GM18508 (cell line): ENCODE data around the gene GXYLT2.
A peak's percentile ranks its signal among the peaks of the same experiment; 100 is the strongest.

Experiments
- ATAC-seq: cut with Tn5 transposase; IDR thresholded peaks from one replicate; pipeline ENCODE4 v1.9.1; 2021; ENCODE audit warnings: moderate number of reproducible peaks; ENCODE audit not compliant: insufficient read depth, unreplicated experiment

Gene GXYLT2

DNA sequence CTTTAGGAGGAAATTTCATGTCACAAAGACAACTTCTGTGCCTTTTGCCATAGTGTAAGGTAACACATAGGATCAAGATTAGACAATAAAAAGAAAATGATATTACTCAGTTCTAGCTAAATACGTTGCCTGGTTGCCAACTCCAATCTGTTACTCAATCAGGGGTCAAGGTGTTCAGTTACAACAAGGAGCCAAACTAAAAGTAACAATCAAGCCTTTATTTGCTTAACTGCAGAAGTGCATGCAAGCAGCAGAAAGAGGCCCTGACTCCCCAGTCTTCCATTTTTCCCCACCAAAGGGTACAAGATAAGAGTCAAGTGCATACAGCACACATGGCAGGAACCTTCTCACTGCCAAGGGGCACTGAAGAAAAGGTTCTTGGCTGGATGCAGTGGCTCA, 80.4 kb downstream of the GXYLT2 start:
- ATAC-seq = no peak

GRCh38 chr3:72969766-72970165, 81.9 kb downstream of the GXYLT2 start:
- no peak for ATAC-seq

DNA sequence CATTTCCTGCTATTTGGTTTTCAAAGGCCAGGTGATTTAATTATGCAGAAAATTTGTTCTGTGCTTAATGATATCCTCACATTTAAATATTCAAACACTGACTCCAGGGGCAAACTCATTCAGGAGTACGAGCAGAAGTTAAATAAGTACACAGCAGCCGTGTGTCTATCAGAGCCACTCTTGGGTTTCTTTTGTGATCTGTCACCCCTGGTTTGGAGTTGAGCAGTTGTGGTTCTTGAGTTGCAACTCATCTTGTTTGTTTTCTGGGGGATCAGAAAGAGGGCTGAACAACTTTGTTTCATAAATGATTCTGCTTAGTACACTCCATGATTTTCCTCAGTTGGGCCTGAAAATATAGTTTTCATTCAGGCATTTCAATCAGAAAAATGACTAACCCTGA, 83.1 kb downstream of the GXYLT2 start:
- no peak for ATAC-seq

DNA sequence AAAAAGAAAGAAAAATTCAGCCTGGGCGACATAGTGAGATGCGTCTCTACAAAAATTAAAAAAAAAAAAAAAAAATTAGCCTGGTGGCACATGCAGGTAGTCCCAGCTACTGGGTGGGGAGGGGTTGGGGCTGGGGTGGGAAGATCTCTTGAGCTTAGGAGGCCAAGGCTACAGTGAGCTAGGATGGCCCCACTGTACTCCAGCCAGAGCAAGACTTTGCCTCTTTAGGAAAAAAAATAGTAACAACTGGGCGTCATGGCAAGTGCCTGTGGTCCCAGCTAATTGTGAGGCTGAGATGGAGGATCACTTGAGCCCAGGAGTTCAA, 84.8 kb downstream of the GXYLT2 start:
- no peak for ATAC-seq

- ATAC-seq = no peak
These were observed 85.3 kb downstream of the GXYLT2 start for GRCh38 chr3:72973031-72973723.

GRCh38 chr3:72973786-72974185, 85.9 kb downstream of the GXYLT2 start:
- ATAC-seq = no peak

- no peak for ATAC-seq
These were observed 87.1 kb downstream of the GXYLT2 start for GRCh38 chr3:72974956-72975355.

DNA sequence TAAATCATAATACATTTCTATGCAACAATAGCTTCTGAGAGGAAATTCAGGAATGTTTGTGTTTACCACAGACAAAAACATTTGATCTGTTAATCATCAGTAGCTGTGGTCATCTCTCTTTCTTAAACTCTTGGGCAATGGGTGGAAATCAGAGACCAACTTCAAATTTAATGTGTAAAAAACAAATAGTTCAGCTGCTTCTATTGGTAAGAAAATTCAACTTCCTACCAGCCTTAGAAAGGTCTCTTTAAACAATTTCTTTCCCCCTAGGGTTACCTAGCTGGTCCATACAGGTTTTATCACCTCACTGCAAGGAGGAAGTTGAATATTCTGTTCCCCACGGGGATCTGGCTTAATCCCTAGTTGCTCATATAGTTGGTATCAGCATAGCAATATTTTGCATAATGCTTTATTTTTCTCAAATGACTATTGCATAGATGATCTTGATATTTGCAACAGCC, 88.5 kb downstream of the GXYLT2 start:
- ATAC-seq = no peak

DNA sequence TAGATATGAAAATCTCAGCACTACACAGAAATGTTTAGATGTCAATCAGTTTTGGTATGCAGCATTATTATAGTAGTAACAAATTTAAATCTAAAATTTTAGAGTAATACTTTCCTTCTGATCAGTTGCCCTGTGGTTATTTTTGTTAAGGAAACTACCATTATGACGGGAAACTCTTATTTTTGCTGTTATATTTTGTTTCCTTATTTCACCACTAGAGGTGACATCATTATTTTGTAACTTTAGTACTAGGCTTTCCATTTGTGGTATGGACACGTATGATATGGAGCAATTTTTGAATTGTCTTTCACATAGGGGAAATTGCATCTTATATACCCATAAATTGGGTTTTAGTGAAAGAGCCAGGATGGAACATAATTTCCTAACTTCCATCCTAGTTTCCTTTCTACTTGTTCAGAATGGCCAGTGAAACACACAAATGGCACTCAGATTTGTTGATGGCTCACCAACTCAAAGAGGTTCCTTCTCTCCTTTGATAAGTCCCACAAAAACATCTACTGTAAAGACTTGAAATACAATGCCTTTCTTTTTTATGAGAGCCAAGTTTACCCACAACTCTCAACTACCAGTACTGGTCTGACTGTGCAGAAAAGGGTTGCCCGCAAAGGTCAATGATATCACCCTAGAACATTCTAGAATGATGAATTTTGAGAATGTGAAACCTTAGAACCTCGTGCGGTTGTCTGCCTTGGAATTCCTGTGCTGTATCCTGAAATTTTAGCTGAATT, 89.4 kb downstream of the GXYLT2 start:
- ATAC-seq = no peak

DNA sequence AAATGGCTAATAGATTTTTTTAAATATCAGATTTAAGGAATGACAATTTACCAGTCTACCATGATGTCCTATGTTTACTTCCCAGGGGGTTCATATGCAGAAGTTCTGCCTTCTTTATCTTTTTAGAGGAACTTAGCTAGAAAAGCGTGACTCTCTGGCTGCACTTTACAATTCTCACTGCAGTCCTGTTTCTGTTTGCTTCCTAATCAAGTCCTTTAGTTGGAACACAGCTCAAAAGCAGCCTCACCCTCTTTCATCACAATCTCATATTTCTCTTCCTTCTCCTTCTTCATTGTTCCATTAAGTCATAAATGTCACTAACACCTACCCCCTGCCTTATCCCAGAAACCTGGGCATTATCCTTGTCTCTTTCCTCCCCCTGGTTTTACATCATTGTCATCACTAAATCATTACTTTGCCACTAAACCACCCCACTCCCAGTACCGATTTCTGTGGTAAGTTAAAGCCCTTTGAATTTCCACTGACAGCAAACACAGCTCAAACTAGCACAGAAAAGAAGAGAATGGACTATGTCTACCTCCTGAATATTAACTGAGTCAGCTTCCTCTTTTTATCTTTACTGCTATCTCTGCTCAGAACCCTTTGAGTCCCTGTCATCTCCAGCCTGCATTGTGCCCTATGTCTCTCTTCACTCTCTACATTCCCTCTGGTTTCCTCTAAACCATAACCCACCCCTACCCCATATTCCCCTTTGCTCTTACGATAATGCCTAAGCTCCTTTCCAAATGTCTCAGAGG, 94.9 kb downstream of the GXYLT2 start:
- no peak for ATAC-seq

- no peak for ATAC-seq
These were observed 97.7 kb downstream of the GXYLT2 start for GRCh38 chr3:72985576-72985975.

- no peak for ATAC-seq
These were observed 103.0 kb downstream of the GXYLT2 start for GRCh38 chr3:72990701-72991395.

DNA sequence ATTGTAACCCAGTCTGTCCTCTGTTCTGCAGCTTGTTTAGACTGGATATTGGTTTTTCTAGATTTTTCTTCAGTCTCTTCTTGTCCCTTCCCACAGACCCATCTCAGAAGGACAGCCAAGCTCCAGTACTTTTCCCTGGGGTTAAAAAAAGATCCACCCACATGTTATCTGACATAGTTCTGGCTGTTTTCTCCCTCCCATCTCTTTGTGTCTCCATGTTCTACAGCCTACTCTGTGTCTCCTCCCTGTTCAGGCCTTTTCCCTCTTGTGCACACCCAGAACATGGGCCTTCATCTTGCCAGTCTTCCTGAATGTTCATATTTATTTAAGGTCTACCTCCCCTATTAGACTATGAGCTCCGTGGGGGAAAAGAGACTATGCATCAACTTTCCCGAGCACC, 103.7 kb downstream of the GXYLT2 start:
- ATAC-seq = no peak

- no peak for ATAC-seq
These were observed 105.5 kb downstream of the GXYLT2 start for GRCh38 chr3:72993391-72993790.

- no peak for ATAC-seq
These were observed 107.5 kb downstream of the GXYLT2 start for GRCh38 chr3:72995337-72995736.

GRCh38 chr3:72996121-72996472, 108.3 kb downstream of the GXYLT2 start:
- no peak for ATAC-seq

DNA sequence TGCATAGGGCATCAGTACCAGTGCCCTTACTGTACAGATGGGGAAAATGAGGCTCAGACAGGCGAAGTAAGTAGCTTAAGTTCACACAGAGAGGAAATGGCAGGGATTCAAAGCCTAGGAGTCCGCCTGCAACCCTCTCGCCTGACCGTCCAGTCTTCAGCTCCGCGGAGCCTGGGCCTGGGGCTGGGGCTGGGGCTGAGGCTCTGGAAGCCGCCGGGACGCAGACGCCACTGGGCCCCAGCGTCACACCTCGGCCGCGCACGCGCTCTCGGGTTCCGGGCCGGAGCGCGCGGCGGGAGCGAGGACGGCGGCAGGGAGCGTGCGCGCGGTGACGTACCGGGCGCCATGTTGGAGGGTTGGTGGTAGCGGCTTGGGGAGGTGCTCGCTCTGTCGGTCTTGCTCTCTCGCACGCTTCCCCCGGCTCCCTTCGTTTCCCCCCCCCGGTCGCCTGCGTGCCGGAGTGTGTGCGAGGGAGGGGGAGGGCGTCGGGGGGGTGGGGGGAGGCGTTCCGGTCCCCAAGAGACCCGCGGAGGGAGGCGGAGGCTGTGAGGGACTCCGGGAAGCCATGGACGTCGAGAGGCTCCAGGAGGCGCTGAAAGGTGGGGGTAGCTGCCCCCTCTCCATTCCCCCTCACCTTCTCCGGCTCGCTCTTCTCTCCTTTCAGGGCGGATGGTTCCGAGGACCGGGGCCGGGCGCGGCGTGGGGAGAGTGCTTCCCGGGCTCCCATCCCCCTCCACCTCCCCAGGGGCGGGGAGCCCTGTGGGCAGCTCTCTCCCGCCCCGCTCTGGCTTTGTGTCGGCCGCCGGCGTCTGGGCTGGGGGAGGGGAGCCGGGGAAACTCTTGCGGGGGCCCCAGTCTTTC, 108.9 kb downstream of the GXYLT2 start, which contains the start of gene PPP4R2:
TSS of gene PPP4R2 (plus strand) at position 339 of the 861 bp plus-strand sequence. CDS start at position 566, 227 bp downstream.
- peak; percentile 55 for ATAC-seq

GRCh38 chr3:72997421-72997961, 109.6 kb downstream of the GXYLT2 start:
- ATAC-seq = no peak

GRCh38 chr3:72998466-72998865, 110.6 kb downstream of the GXYLT2 start:
- ATAC-seq = no peak
